Mucosa of stomach (tissue), 1 donor: ENCODE data around the gene OR2T5.
"Not testable (repeated sequence)": the region's sequence is repeated elsewhere in the genome, so short reads cannot be mapped to it uniquely, and the experiment has no call there.

Experiments
- H3K27me3 ChIP-seq: one replicate; pipeline ENCODE4 v1.7.0; 2013; ENCODE audit warnings: mild to moderate bottlenecking, low read length; ENCODE audit not compliant: control insufficient read depth, insufficient read depth
- H3K36me3 ChIP-seq: one replicate; pipeline ENCODE4 v1.7.0; 2013; ENCODE audit warnings: low read length; ENCODE audit not compliant: control insufficient read depth, insufficient read depth
- H3K4me1 ChIP-seq: one replicate; pipeline ENCODE4 v1.7.0; 2013; ENCODE audit warnings: mild to moderate bottlenecking, low read length; ENCODE audit not compliant: control insufficient read depth, insufficient read depth
- H3K4me3 ChIP-seq: one replicate; pipeline ENCODE4 v1.7.0; 2013; ENCODE audit warnings: low read length
- H3K9ac ChIP-seq: one replicate; pipeline ENCODE4 v1.7.0; 2013; ENCODE audit warnings: mild to moderate bottlenecking, low read length, moderate library complexity
- H3K9me3 ChIP-seq: one replicate; pipeline ENCODE4 v1.7.0; 2013; ENCODE audit warnings: mild to moderate bottlenecking, low read length, moderate library complexity; ENCODE audit not compliant: control insufficient read depth
- donor health status: Pancreatic carcinoma.

Gene OR2T5, protein sequence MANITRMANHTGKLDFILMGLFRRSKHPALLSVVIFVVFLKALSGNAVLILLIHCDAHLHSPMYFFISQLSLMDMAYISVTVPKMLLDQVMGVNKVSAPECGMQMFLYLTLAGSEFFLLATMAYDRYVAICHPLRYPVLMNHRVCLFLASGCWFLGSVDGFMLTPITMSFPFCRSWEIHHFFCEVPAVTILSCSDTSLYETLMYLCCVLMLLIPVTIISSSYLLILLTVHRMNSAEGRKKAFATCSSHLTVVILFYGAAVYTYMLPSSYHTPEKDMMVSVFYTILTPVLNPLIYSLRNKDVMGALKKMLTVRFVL

GRCh38 chr1:248488289-248488688, at the start of gene OR2T5:
TSS of gene OR2T5 (plus strand) at chr1:248488589. CDS start at chr1:248488589, 0 bp downstream.
- not testable (repeated sequence) for H3K9me3 ChIP-seq, H3K27me3 ChIP-seq, H3K4me1 ChIP-seq, H3K36me3 ChIP-seq, H3K4me3 ChIP-seq, H3K9ac ChIP-seq

DNA sequence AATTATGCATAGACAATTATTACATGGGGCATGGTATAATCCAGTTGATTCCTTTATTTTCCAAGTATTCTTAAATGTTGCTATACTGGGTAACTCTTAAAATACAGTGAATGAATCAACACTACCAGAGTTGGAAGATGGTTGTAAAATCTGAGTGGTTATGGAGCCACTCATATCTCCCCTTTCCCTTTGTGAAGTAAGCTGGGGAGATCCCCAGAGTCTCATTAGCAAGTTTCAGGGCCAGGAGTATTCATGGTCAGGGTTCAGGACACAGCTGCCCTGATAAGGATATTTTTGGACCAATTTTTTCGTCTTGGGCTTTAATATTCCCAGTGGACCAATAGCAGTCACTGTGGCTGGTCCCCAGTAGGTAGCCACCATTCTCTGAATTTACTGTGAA, 49.7 kb upstream of the OR2T5 start:
- not testable (repeated sequence) for H3K27me3 ChIP-seq, H3K9ac ChIP-seq, H3K36me3 ChIP-seq, H3K4me1 ChIP-seq, H3K9me3 ChIP-seq, H3K4me3 ChIP-seq

DNA sequence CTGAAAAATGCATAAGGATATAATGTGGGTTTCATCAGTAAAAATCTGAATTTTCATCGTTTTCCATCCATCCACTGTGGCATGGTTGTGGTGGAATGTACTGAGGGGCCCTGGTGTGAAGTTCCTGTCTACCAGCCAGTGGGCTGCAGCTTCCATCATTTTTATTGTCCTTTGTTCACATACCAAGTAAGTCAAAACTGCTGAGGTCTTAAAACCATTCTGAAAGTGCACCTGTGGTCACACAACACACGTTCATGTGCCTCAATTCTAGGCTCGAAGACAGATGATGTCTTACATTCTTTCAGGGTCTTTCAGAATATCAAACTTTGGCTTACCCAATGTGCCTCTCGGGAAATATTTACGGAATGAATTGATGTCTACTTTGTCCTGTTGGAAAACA, 49.1 kb upstream of the OR2T5 start:
- not testable (repeated sequence) for H3K9ac ChIP-seq, H3K36me3 ChIP-seq, H3K4me1 ChIP-seq, H3K9me3 ChIP-seq, H3K4me3 ChIP-seq, H3K27me3 ChIP-seq

- H3K27me3 ChIP-seq, H3K4me1 ChIP-seq, H3K36me3 ChIP-seq, H3K9ac ChIP-seq, H3K9me3 ChIP-seq, H3K4me3 ChIP-seq: not testable (repeated sequence)
Measured at GRCh38 chr1:248442500-248443277, 45.7 kb upstream of the OR2T5 start.

DNA sequence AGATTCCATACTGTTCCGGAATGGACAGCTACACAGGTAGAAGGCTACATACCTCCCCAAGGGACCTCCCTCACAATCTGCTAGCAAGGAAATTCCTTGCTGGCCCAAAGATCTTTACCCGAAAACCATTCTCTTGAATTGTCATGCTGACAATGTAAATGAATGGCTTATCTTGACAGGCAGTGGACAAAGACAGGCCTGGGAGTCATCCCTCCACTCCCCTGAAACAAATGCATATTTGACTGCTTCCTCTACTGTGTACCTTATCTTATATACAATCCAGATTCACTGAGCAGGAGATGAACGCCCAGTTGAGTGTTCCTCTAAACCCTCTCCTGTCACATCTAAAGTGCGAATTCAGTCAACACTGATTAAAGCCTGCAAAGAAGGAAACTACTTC, 43.8 kb upstream of the OR2T5 start:
- not testable (repeated sequence) for H3K9me3 ChIP-seq, H3K27me3 ChIP-seq, H3K4me1 ChIP-seq, H3K36me3 ChIP-seq, H3K4me3 ChIP-seq, H3K9ac ChIP-seq

DNA sequence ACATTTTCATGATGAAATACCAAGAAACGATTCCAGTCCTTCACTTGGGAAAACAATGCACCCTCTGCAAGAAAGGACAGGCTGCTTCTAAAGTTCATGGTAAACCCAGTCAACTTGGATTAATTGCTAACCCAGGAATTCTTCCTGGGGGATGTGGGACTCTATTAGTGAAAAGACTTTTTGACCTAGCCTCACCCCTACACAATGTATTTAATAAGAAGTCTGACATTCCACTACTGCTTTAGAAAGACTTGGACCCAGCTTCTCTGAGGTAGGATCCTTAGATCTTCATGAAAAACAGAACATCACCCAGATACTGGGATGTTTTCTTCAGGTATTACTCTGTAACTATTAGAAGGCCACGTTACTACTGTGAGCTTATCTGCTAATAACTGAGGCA, 43.0 kb upstream of the OR2T5 start, which contains the start of gene OR2T2:
OR2T2 (plus strand) TSS at position 239 of the 400 bp plus-strand sequence. CDS start 7,161 bp downstream, outside the sequence.
- not testable (repeated sequence) for H3K36me3 ChIP-seq, H3K4me1 ChIP-seq, H3K9me3 ChIP-seq, H3K4me3 ChIP-seq, H3K9ac ChIP-seq, H3K27me3 ChIP-seq

DNA sequence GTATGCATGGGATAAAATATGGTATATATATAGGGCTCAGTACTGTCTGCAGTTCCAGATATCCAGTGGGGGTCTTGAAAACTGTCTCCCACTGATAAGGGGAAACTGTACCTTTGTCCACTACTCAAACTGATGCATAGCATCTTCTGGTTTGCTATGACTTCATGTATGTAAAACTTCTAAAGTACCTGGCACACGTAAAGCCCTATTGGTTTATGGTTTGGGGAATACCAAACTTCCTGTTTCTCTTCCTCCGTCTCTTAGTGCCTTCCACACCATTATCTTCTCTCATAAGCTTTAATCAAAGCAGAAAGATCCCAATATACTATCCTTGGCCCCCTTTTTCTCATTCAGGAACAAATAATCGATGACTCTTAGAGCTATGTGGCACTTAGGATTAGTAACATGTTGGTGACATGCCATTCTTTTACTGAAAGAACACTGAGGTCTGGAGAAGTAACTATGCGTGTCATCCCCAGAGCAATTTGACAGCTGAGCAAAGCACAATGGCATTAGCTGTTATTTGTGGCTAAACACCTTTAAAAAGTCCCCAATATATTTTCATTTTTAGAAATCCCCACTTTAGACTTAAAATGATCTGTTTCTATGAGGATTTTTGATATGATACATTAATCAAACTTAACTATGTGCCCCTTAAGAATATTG, 39.8 kb upstream of the OR2T5 start:
- not testable (repeated sequence) for H3K4me3 ChIP-seq, H3K4me1 ChIP-seq, H3K9me3 ChIP-seq, H3K9ac ChIP-seq, H3K36me3 ChIP-seq, H3K27me3 ChIP-seq

DNA sequence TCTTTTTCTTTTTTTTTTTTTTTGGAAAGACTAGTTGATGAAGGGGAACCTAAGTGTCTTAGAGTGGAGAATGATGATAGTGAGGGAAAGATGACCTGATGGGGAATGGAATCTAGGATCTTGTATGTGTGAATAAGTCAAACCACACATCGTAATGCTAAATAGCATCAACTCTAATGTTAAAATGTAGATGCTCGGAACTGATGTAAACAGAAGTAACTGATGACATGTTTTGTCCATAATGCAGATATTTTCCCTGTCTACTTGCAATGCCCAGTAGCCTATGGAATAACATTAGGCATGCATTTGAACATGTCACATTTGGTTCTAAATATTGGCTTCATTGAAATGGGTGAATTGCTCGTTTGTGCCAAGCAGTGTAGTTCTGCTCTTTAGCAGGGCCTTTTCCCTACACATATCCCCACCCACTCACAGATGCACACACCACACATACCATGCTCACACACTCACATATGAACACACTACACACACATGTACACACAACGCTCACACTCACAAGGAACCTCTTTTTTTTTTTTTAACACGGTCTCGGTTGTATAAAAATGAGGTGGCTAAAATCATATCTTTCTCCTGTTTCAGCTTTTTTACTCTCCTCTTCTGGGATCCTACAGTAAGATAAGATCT, 38.4 kb upstream of the OR2T5 start:
- H3K4me1 ChIP-seq, H3K9ac ChIP-seq, H3K36me3 ChIP-seq, H3K4me3 ChIP-seq, H3K27me3 ChIP-seq, H3K9me3 ChIP-seq: not testable (repeated sequence)

DNA sequence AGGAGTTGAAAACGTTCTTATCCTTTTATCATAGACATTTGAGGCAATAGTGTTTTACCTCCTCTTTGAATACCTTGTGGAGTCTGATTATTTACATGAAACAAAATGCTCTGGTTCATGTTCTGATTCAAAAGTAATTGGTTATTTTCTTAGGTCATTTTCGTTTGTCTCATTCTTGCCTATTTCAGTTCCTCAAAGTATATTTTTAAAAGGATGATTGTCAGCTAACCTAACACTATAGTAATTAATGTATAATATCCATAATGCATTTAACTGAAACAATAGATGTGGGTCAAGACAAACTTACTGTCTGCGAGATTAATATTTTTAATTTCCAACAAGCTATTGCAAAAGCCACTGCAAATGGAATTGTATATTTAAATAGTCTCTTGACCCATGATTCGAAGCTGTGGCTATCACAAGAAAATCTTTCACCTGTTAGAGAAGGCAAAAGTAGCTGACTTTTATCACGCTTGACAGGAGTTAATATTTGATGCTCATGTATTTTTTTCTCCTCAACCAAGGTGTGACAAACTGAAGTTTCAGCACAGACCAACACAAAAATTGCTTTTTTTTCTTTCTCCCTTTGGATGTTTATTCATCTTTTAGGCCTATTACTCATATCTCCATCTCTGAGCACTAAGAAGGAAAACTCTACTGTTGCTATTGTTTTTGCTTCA, 37.8 kb upstream of the OR2T5 start:
- not testable (repeated sequence) for H3K9ac ChIP-seq, H3K36me3 ChIP-seq, H3K27me3 ChIP-seq, H3K4me1 ChIP-seq, H3K4me3 ChIP-seq, H3K9me3 ChIP-seq

DNA sequence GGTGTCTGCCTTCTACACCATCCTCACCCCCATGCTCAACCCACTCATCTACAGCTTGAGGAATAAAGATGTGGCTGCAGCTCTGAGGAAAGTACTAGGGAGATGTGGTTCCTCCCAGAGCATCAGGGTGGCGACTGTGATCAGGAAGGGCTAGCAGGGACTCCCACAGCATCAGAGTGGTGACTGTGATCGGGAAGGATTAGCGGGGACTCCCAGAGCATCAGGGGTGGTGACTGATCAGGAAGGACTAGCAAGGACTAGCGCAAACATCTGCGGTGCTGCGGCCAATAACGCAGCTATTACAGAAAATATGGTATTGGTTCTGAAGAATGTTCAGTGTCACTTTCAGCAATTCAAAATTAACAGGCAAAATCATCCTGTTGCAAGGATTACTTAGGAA, 34.8 kb upstream of the OR2T5 start:
- not testable (repeated sequence) for H3K36me3 ChIP-seq, H3K27me3 ChIP-seq, H3K4me1 ChIP-seq, H3K9ac ChIP-seq, H3K4me3 ChIP-seq, H3K9me3 ChIP-seq

DNA sequence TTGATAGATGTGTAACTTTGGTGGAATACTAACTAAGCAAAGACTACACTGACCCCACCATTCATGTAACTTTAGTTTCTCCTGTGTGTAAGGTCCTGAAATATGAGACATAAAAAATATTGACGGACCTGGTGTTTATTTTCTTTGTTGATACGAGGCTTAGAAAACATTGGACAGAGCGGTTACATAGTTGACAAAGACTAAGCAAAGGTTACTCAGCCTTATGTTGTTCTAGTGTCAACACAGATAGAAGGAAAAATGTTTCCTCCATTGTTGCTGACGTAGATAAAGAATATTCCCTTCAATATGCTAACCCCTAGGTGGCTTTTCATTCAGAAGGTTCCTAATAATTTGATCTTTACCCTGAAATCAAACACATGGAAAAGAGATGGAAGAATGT, 33.3 kb upstream of the OR2T5 start:
- H3K4me1 ChIP-seq, H3K9ac ChIP-seq, H3K36me3 ChIP-seq, H3K9me3 ChIP-seq, H3K27me3 ChIP-seq, H3K4me3 ChIP-seq: not testable (repeated sequence)

DNA sequence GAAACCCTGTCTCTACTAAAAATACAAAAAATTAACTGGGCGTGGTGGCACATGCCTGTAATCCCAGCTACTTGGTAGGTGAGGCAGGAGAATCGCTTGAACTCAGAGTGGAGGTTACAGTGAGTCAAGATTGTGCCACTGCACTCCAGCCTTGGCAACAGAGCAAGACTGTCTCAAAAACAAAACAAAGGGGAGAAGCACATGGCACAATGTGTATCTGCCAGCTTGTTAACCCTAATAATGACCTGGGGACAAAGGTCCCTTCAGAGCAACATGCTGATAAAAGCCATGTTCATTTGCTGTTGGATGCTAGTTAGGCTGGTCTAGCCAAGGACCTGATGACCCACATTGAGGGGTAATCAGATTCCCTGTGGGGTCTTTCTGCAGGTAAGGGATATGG, 31.8 kb upstream of the OR2T5 start:
- H3K4me3 ChIP-seq, H3K27me3 ChIP-seq, H3K9me3 ChIP-seq, H3K9ac ChIP-seq, H3K4me1 ChIP-seq, H3K36me3 ChIP-seq: not testable (repeated sequence)
